SU-DHL-6 (cell line): ENCODE data around the gene VSTM2B.

ENCODE experiments used
- H2AFZ ChIP-seq: fragments of 200-600 bp; sonication (generic); 2 replicates; pipeline ENCODE4 v1.6.1; 2014; ENCODE audit warnings: low read depth, mild to moderate bottlenecking, moderate library complexity, mixed read lengths, antibody characterized with exemption, low read length; ENCODE audit not compliant: severe bottlenecking
- H3F3A ChIP-seq: fragments of 200-600 bp; shearing (Covaris generic); 2 replicates; pipeline ENCODE4 v1.6.0; 2016; ENCODE audit warnings: antibody characterized with exemption, mild to moderate bottlenecking; ENCODE audit not compliant: insufficient read depth
- H3K27ac ChIP-seq: fragments of 200-600 bp; sonication (generic); 2 replicates; pipeline ENCODE4 v1.5.1; 2016; ENCODE audit warnings: low read depth, mild to moderate bottlenecking, low read length, moderate library complexity, mixed read lengths
- H3K27me3 ChIP-seq: fragments of 200-600 bp; sonication (generic), shearing (Covaris generic); 2 replicates; pipeline ENCODE4 v1.6.0; 2014; ENCODE audit warnings: mild to moderate bottlenecking, low read length
- H3K36me3 ChIP-seq: fragments of 200-600 bp; sonication (generic); 2 replicates; pipeline ENCODE4 v1.6.1; 2014; ENCODE audit warnings: mild to moderate bottlenecking, low read length, mixed read lengths
- H3K4me2 ChIP-seq: fragments of 300-600, 200-600 bp; shearing (Covaris generic), sonication (generic); 2 replicates; pipeline ENCODE4 v1.6.0; 2014; ENCODE audit warnings: low read length, low read depth, mild to moderate bottlenecking; ENCODE audit not compliant: poor library complexity, severe bottlenecking
- H3K4me3 ChIP-seq: fragments of 200-600 bp; sonication (generic); 2 replicates; pipeline ENCODE4 v1.5.1; 2014; ENCODE audit warnings: antibody characterized with exemption, low read length, mild to moderate bottlenecking, mixed read lengths; ENCODE audit not compliant: insufficient read depth, poor library complexity, severe bottlenecking
- H3K79me2 ChIP-seq: fragments of 200-600 bp; sonication (generic); 2 replicates; pipeline ENCODE4 v1.6.1; 2014; ENCODE audit warnings: mild to moderate bottlenecking, low read length, moderate library complexity; ENCODE audit not compliant: insufficient read depth
- H3K9ac ChIP-seq: fragments of 200-600 bp; sonication (generic); 2 replicates; pipeline ENCODE4 v1.7.0; 2014; ENCODE audit warnings: mild to moderate bottlenecking, low read length
- H3K9me2 ChIP-seq: fragments of 200-600 bp; sonication (generic); replicated peaks from 2 replicates; pipeline ENCODE4 v1.6.1; 2014; ENCODE audit warnings: low read length; ENCODE audit not compliant: insufficient read depth
- H3K9me3 ChIP-seq: fragments of 200-600 bp; sonication (generic); 2 replicates; pipeline ENCODE4 v1.6.1; 2014; ENCODE audit warnings: low read length, mixed read lengths; ENCODE audit not compliant: insufficient read depth
- H4K20me1 ChIP-seq: fragments of 200-600 bp; sonication (generic); 2 replicates; pipeline ENCODE4 v1.6.1; 2014; ENCODE audit warnings: low read depth, mild to moderate bottlenecking, antibody characterized with exemption, low read length, moderate library complexity, mixed read lengths
- CTCF ChIP-seq: fragments of 200-600 bp; sonication (generic); IDR thresholded peaks from one replicate; pipeline ENCODE4 v1.5.1; 2017; ENCODE audit warnings: antibody characterized with exemption, mild to moderate bottlenecking, low read length, moderate library complexity; ENCODE audit not compliant: insufficient read depth, poor library complexity, severe bottlenecking
- EZH2phosphoT487 ChIP-seq: fragments of 200-600 bp; sonication (generic), shearing (Covaris generic); conservative IDR thresholded peaks from 2 replicates; pipeline ENCODE4 v1.6.1; 2018; ENCODE audit warnings: mild to moderate bottlenecking, antibody characterized with exemption, low read length, moderate library complexity, mixed read lengths

VSTM2B gene

GRCh38 chr19:29560313-29561075, 34.7 kb downstream of the VSTM2B start:
- TF ChIP-seq CTCF (no peak), EZH2phosphoT487 (no peak)
- Histone ChIP-seq H3K9ac (no peak overlapping the region), H3K79me2 (no peaks in the 10 kb centered on the region), H3K27me3 (no peaks in the 10 kb centered on the region), H3K27ac (no peak overlapping the region), H3K9me2 (no peaks in the 10 kb centered on the region), H3K4me2 (no peak overlapping the region), H3F3A (no peaks in the 10 kb centered on the region), H3K4me3 (no peak overlapping the region), H3K9me3 (no peaks in the 10 kb centered on the region), H4K20me1 (no peaks in the 10 kb centered on the region), H3K36me3 (no peaks in the 10 kb centered on the region), H2AFZ (no peak overlapping the region)

GRCh38 chr19:29561601-29562000, 35.8 kb downstream of the VSTM2B start:
- no peaks in the 10 kb centered on the region for H3K27me3 ChIP-seq
- H4K20me1 ChIP-seq = no peaks in the 10 kb centered on the region
- H3K9ac ChIP-seq = no peak overlapping the region
- no peaks in the 10 kb centered on the region for H3K9me2 ChIP-seq
- no peak overlapping the region for H3K4me3 ChIP-seq
- H3F3A ChIP-seq = no peaks in the 10 kb centered on the region
- no peak overlapping the region for H3K4me2 ChIP-seq
- H3K9me3 ChIP-seq = no peaks in the 10 kb centered on the region
- H3K36me3 ChIP-seq = no peaks in the 10 kb centered on the region
- TF ChIP-seq CTCF = no peak
- no peak for TF ChIP-seq EZH2phosphoT487
- H3K27ac ChIP-seq = no peak overlapping the region
- no peaks in the 10 kb centered on the region for H3K79me2 ChIP-seq
- no peak overlapping the region for H2AFZ ChIP-seq

GRCh38 chr19:29562299-29563297, 36.8 kb downstream of the VSTM2B start:
- H3K9me3 ChIP-seq = no peaks in the 10 kb centered on the region
- H3K27me3 ChIP-seq = no peaks in the 10 kb centered on the region
- no peak overlapping the region for H2AFZ ChIP-seq
- H3K27ac ChIP-seq = no peak overlapping the region
- H3K36me3 ChIP-seq = no peaks in the 10 kb centered on the region
- no peaks in the 10 kb centered on the region for H4K20me1 ChIP-seq
- H3K4me3 ChIP-seq = no peak overlapping the region
- no peaks in the 10 kb centered on the region for H3K9me2 ChIP-seq
- H3K9ac ChIP-seq = no peak overlapping the region
- H3K4me2 ChIP-seq = no peak overlapping the region
- TF ChIP-seq CTCF = no peak
- TF ChIP-seq EZH2phosphoT487 = no peak
- H3K79me2 ChIP-seq = no peaks in the 10 kb centered on the region
- H3F3A ChIP-seq = no peaks in the 10 kb centered on the region
